Astrocyte of the cerebellum (primary cell): Measurements from ENCODE around the gene XPO1.
"Not testable (repeated sequence)": the region's sequence is repeated elsewhere in the genome, so short reads cannot be mapped to it uniquely, and the experiment has no call there.

Experiments used
- DNase-seq: peaks from one replicate; pipeline ENCODE4 v3.0.0-alpha.2; 2011; ENCODE audit warnings: low read depth
- H3K4me3 ChIP-seq: 2 replicates; pipeline ENCODE4 v1.5.1; 2011; ENCODE audit warnings: mild to moderate bottlenecking, low read depth, low read length, moderate library complexity
- CTCF ChIP-seq: IDR thresholded peaks from 2 replicates; pipeline ENCODE4 v1.5.1; 2012; ENCODE audit warnings: low read length, low read depth, moderate library complexity, mild to moderate bottlenecking; ENCODE audit errors: missing control alignments
- in situ Hi-C: cut with HindIII; loops from 2 replicates; pipeline ENCODE4 v1.10.0; 2017; ENCODE audit warnings: low sequenced_read_pairs

The XPO1 gene

GRCh38 chr2:61485281-61485680 is 52.9 kb downstream of the XPO1 start:
- in situ Hi-C loops: no loop called here
- no peak for TF ChIP-seq CTCF
- DNase-seq: no peak
- H3K4me3 ChIP-seq: no peak overlapping the region

- TF ChIP-seq CTCF: no peak
- no peak for DNase-seq
- in situ Hi-C loops: no loop called here
These were observed 60.1 kb downstream of the XPO1 start for GRCh38 chr2:61478086-61478485.

GRCh38 chr2:61476929-61477589 is 61.1 kb downstream of the XPO1 start:
- DNase-seq, in situ Hi-C loops, H3K4me3 ChIP-seq: not testable (repeated sequence)

More at GRCh38 chr2:61478086-61478485, 60.1 kb downstream of the XPO1 start:
- H3K4me3 ChIP-seq: no peak overlapping the region

- in situ Hi-C loops: no loop called here
- DNase-seq: no peak
- TF ChIP-seq CTCF: no peak
- peak overlapping the region; percentile 98 for H3K4me3 ChIP-seq
These were observed 66.0 kb downstream of the XPO1 start for GRCh38 chr2:61471905-61472805.

- in situ Hi-C loops: no loop called here
- no peak for TF ChIP-seq CTCF
- peak; percentile 91 for DNase-seq
- peak within 1 kb of the TSS; percentile 98 for H3K4me3 ChIP-seq
These were observed 66.9 kb downstream of the XPO1 start, which contains the start of gene USP34 for GRCh38 chr2:61470965-61471904. TSS of gene USP34 (minus strand) at chr2:61471087. CDS start at chr2:61470692, 395 bp downstream.

- in situ Hi-C loops: no loop called here
- DNase-seq: no peak
- TF ChIP-seq CTCF: no peak
- H3K4me3 ChIP-seq: peak overlapping the region; percentile 98
These were observed 67.8 kb downstream of the XPO1 start for GRCh38 chr2:61470122-61470951.
